ENCODE data around the gene CDK3.

- TF ChIP-seq CTCF (conservative IDR thresholded peaks at IDR 0.05 in 1 of 2, IDR thresholded peaks at IDR 0.05 in 1 of 2; ENCODE audit: low read depth in 1 of 2, low read length in 2 of 2): no peak
- no peak for TF ChIP-seq EZH2 (IDR thresholded peaks at IDR 0.05; ENCODE audit: low read length, missing control alignments)
Measured at GRCh38 chr17:75959051-75959838, 41.4 kb upstream of the CDK3 start.

Data from fibroblast of lung (primary cell).